ENCODE results near the gene CLIC5.
A peak's percentile ranks its signal among the peaks of the same experiment; 100 is the strongest.

The CLIC5 gene

DNA sequence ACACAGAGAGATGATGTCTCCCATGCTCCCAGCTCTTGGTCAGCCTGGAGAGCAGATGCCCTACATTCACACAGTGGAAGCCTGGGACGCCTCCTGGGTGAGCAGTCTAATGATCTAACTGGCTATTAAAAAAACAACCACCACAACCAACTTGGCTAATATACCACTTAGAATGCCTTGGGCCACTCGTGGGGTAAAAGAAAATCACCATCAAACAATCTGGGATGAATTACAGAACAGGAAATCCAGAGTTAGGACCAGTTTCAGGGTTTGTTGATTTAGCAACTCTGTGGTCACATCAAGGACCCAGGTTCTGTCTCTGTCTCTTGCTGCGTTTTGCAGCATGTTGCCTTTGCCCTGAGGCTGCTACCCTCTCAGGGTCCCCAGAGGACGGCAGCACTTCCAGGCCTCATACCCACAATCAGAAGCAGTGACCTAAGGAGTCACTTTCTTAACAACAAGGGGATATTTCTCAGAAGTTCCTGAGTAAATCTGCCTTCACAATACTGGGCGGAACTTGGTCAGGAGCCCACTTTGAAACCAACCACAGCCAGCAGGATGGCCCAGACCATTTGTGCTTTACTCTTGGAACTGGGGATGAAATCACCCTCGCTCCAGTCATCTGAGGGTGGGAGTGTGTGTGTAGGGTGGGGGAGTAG, 118.7 kb downstream of the CLIC5 start:
- no peak overlapping the region for H3K27ac ChIP-seq (ENCODE audit: low read depth, low read length)
- DNase-seq: no peak
- H3K4ac ChIP-seq (ENCODE audit: low read depth, low read length): no peak overlapping the region
- no peak overlapping the region for H4K12ac ChIP-seq (ENCODE audit: low read depth, low read length)
- H2BK5ac ChIP-seq (ENCODE audit: low read depth, low read length, poor library complexity): no peak overlapping the region
- H3K79me2 ChIP-seq (ENCODE audit: control insufficient read depth, insufficient read depth, low read length, poor library complexity): no peaks in the 10 kb centered on the region
- no peak overlapping the region for H4K91ac ChIP-seq (ENCODE audit: low read depth, low read length)
- no CpG with 5 or more reads among the region's 6 CpGs for WGBS (ENCODE audit: extremely low coverage, insufficient coverage, insufficient read length)
- no peak overlapping the region for H3K14ac ChIP-seq (ENCODE audit: low read length)
- no peaks in the 10 kb centered on the region for H3K27me3 ChIP-seq (ENCODE audit: insufficient read depth, low read length)
- no peak overlapping the region for H2BK12ac ChIP-seq (ENCODE audit: low read length)
- no peaks in the 10 kb centered on the region for H3K79me1 ChIP-seq (ENCODE audit: low read length)
- no peak overlapping the region for H3K9ac ChIP-seq (ENCODE audit: low read length)
- peak overlapping the region; percentile 44 for H3K4me3 ChIP-seq (ENCODE audit: low read depth, low read length)
- no peak overlapping the region for H2AK5ac ChIP-seq (ENCODE audit: low read length)
- no peak overlapping the region for H3K4me2 ChIP-seq (ENCODE audit: low read length)
- no peak overlapping the region for H4K8ac ChIP-seq (ENCODE audit: low read depth, low read length)
- H3K9me3 ChIP-seq (ENCODE audit: insufficient read depth, low read depth, low read length): no peaks in the 10 kb centered on the region
- H3K4me1 ChIP-seq (ENCODE audit: control insufficient read depth in 1 of 2, insufficient read depth in 2 of 2, low read length in 2 of 2): no peaks in the 10 kb centered on the region
- H3K23ac ChIP-seq (ENCODE audit: low read length): no peak overlapping the region
- no peak overlapping the region for H3K18ac ChIP-seq (ENCODE audit: low read length)
- no peak overlapping the region for H2AFZ ChIP-seq (ENCODE audit: insufficient read depth, low read length, poor library complexity)
- no peak overlapping the region for H2BK120ac ChIP-seq (ENCODE audit: insufficient read depth, low read length, poor library complexity)
- no peaks in the 10 kb centered on the region for H3K36me3 ChIP-seq (ENCODE audit: control insufficient read depth in 1 of 2, insufficient read depth in 2 of 2, low read length in 2 of 2)

DNA sequence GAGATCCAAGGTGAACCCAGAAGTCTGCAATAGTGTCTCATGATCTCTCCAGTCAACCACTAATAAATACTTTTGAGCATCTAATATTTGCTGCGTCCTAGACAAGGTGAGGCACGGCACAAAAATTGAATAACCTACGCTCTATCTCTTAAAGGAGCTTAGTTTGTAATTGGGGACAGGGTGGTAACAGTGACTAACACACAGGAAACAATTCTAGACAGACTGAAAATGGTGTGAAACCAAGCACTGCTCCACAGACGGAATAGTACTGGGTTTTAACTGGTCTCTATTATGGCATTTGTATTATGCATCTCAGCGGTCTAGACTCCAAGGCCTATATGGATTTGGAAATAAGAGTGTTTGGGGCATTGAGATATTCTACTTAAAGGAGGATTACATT, 120.1 kb downstream of the CLIC5 start:
- no peaks in the 10 kb centered on the region for H3K27me3 ChIP-seq (ENCODE audit: insufficient read depth, low read length)
- no peak overlapping the region for H3K4ac ChIP-seq (ENCODE audit: low read depth, low read length)
- no peak overlapping the region for H3K27ac ChIP-seq (ENCODE audit: low read depth, low read length)
- no peak overlapping the region for H3K9ac ChIP-seq (ENCODE audit: low read length)
- H3K14ac ChIP-seq (ENCODE audit: low read length): no peak overlapping the region
- no peaks in the 10 kb centered on the region for H3K79me1 ChIP-seq (ENCODE audit: low read length)
- no peak overlapping the region for H4K91ac ChIP-seq (ENCODE audit: low read depth, low read length)
- H3K9me3 ChIP-seq (ENCODE audit: insufficient read depth, low read depth, low read length): no peaks in the 10 kb centered on the region
- no CpG with 5 or more reads among the region's 5 CpGs for WGBS (ENCODE audit: extremely low coverage, insufficient coverage, insufficient read length)
- no peak overlapping the region for H3K4me2 ChIP-seq (ENCODE audit: low read length)
- no peaks in the 10 kb centered on the region for H3K4me1 ChIP-seq (ENCODE audit: control insufficient read depth in 1 of 2, insufficient read depth in 2 of 2, low read length in 2 of 2)
- no peak overlapping the region for H2BK120ac ChIP-seq (ENCODE audit: insufficient read depth, low read length, poor library complexity)
- no peaks in the 10 kb centered on the region for H3K79me2 ChIP-seq (ENCODE audit: control insufficient read depth, insufficient read depth, low read length, poor library complexity)
- no peak overlapping the region for H2AFZ ChIP-seq (ENCODE audit: insufficient read depth, low read length, poor library complexity)
- no peak overlapping the region for H2BK12ac ChIP-seq (ENCODE audit: low read length)
- no peak overlapping the region for H3K4me3 ChIP-seq (ENCODE audit: low read depth, low read length)
- no peak overlapping the region for H2AK5ac ChIP-seq (ENCODE audit: low read length)
- no peak overlapping the region for H3K18ac ChIP-seq (ENCODE audit: low read length)
- no peak overlapping the region for H2BK5ac ChIP-seq (ENCODE audit: low read depth, low read length, poor library complexity)
- no peak for DNase-seq
- no peaks in the 10 kb centered on the region for H3K36me3 ChIP-seq (ENCODE audit: control insufficient read depth in 1 of 2, insufficient read depth in 2 of 2, low read length in 2 of 2)
- no peak overlapping the region for H3K23ac ChIP-seq (ENCODE audit: low read length)
- H4K8ac ChIP-seq (ENCODE audit: low read depth, low read length): no peak overlapping the region
- H4K12ac ChIP-seq (ENCODE audit: low read depth, low read length): no peak overlapping the region

- H3K4me2 ChIP-seq (ENCODE audit: low read length): no peak overlapping the region
- WGBS (ENCODE audit: extremely low coverage, insufficient coverage, insufficient read length): no CpG with 5 or more reads among the region's 4 CpGs
- no peaks in the 10 kb centered on the region for H3K27me3 ChIP-seq (ENCODE audit: insufficient read depth, low read length)
- H4K91ac ChIP-seq (ENCODE audit: low read depth, low read length): no peak overlapping the region
- no peak overlapping the region for H3K4me3 ChIP-seq (ENCODE audit: low read depth, low read length)
- H3K79me2 ChIP-seq (ENCODE audit: control insufficient read depth, insufficient read depth, low read length, poor library complexity): no peaks in the 10 kb centered on the region
- H3K36me3 ChIP-seq (ENCODE audit: control insufficient read depth in 1 of 2, insufficient read depth in 2 of 2, low read length in 2 of 2): no peaks in the 10 kb centered on the region
- no peak overlapping the region for H2BK5ac ChIP-seq (ENCODE audit: low read depth, low read length, poor library complexity)
- H3K4ac ChIP-seq (ENCODE audit: low read depth, low read length): no peak overlapping the region
- no peak overlapping the region for H3K18ac ChIP-seq (ENCODE audit: low read length)
- H2AFZ ChIP-seq (ENCODE audit: insufficient read depth, low read length, poor library complexity): no peak overlapping the region
- H4K12ac ChIP-seq (ENCODE audit: low read depth, low read length): no peak overlapping the region
- no peak overlapping the region for H3K23ac ChIP-seq (ENCODE audit: low read length)
- H3K79me1 ChIP-seq (ENCODE audit: low read length): no peaks in the 10 kb centered on the region
- no peaks in the 10 kb centered on the region for H3K9me3 ChIP-seq (ENCODE audit: insufficient read depth, low read depth, low read length)
- no peak for DNase-seq
- no peaks in the 10 kb centered on the region for H3K4me1 ChIP-seq (ENCODE audit: control insufficient read depth in 1 of 2, insufficient read depth in 2 of 2, low read length in 2 of 2)
- no peak overlapping the region for H3K27ac ChIP-seq (ENCODE audit: low read depth, low read length)
- H2BK12ac ChIP-seq (ENCODE audit: low read length): no peak overlapping the region
- H2AK5ac ChIP-seq (ENCODE audit: low read length): no peak overlapping the region
- H3K14ac ChIP-seq (ENCODE audit: low read length): no peak overlapping the region
- no peak overlapping the region for H2BK120ac ChIP-seq (ENCODE audit: insufficient read depth, low read length, poor library complexity)
- no peak overlapping the region for H4K8ac ChIP-seq (ENCODE audit: low read depth, low read length)
- H3K9ac ChIP-seq (ENCODE audit: low read length): no peak overlapping the region
Observed at GRCh38 chr6:45892696-45893245, 122.9 kb downstream of the CLIC5 start.

GRCh38 chr6:45892196-45892595, 123.5 kb downstream of the CLIC5 start:
- no peak overlapping the region for H4K12ac ChIP-seq (ENCODE audit: low read depth, low read length)
- H4K8ac ChIP-seq (ENCODE audit: low read depth, low read length): no peak overlapping the region
- no peak overlapping the region for H3K14ac ChIP-seq (ENCODE audit: low read length)
- H2AFZ ChIP-seq (ENCODE audit: insufficient read depth, low read length, poor library complexity): no peak overlapping the region
- no peak overlapping the region for H3K9ac ChIP-seq (ENCODE audit: low read length)
- no CpG with 5 or more reads among the region's 2 CpGs for WGBS (ENCODE audit: extremely low coverage, insufficient coverage, insufficient read length)
- no peaks in the 10 kb centered on the region for H3K27me3 ChIP-seq (ENCODE audit: insufficient read depth, low read length)
- no peak overlapping the region for H2BK12ac ChIP-seq (ENCODE audit: low read length)
- peak in 1 of 2 donors; percentile 55 for DNase-seq
- H3K4me2 ChIP-seq (ENCODE audit: low read length): no peak overlapping the region
- no peak overlapping the region for H3K27ac ChIP-seq (ENCODE audit: low read depth, low read length)
- no peak overlapping the region for H3K18ac ChIP-seq (ENCODE audit: low read length)
- no peak overlapping the region for H2AK5ac ChIP-seq (ENCODE audit: low read length)
- H2BK120ac ChIP-seq (ENCODE audit: insufficient read depth, low read length, poor library complexity): no peak overlapping the region
- H3K4me1 ChIP-seq (ENCODE audit: control insufficient read depth in 1 of 2, insufficient read depth in 2 of 2, low read length in 2 of 2): no peaks in the 10 kb centered on the region
- no peak overlapping the region for H3K23ac ChIP-seq (ENCODE audit: low read length)
- no peaks in the 10 kb centered on the region for H3K9me3 ChIP-seq (ENCODE audit: insufficient read depth, low read depth, low read length)
- H3K4me3 ChIP-seq (ENCODE audit: low read depth, low read length): no peak overlapping the region
- no peaks in the 10 kb centered on the region for H3K79me1 ChIP-seq (ENCODE audit: low read length)
- no peaks in the 10 kb centered on the region for H3K36me3 ChIP-seq (ENCODE audit: control insufficient read depth in 1 of 2, insufficient read depth in 2 of 2, low read length in 2 of 2)
- no peaks in the 10 kb centered on the region for H3K79me2 ChIP-seq (ENCODE audit: control insufficient read depth, insufficient read depth, low read length, poor library complexity)
- no peak overlapping the region for H3K4ac ChIP-seq (ENCODE audit: low read depth, low read length)
- no peak overlapping the region for H2BK5ac ChIP-seq (ENCODE audit: low read depth, low read length, poor library complexity)
- H4K91ac ChIP-seq (ENCODE audit: low read depth, low read length): peak overlapping the region; percentile 0
